Measurements from ENCODE around the gene TIMM21.

Gene TIMM21

DNA sequence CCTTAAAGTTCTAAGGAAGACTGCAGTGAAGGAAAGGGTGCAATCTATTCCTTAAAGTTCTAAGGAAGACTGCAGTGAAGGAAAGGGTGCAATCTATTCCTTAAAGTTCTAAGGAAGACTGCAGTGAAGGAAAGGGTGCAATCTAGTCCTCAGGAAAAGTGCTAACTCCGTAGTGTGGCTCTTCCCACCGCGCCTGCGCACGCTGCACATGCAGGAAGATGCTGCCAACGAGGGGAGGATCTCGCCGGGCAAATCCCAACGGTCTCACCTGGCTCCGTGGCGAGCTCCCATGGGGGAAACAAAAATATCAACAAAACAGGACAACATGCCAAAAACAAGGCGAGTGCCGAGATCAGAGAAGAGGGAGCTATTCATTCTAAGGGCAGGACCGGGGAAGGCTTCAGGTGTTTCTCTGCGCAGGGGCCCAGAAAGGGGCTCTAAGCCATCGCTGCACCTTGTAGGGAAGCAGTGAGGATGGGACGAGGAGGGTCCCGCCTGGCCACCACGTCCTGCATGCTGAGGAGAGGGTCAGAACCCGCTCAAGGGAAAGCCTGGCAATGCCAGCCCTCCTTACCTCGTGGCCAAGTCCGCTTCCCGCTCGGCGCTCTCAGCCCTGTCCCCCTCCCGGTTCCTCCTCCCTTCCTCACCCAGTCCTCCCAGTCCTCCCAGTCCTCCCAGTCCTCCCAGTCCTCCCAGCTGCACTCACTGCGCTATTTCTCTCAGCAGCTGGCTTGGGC, 24.5 kb downstream of the TIMM21 start:
- Histone ChIP-seq H3K4me3 (ENCODE audit: low read length) (no peak overlapping the region), H3K27ac (ENCODE audit: low read length) (no peak overlapping the region), H3K4me1 (ENCODE audit: insufficient read depth, low read length) (no peaks in the 10 kb centered on the region), H3K9ac (ENCODE audit: low read depth, low read length) (no peak overlapping the region), H3K9me3 (ENCODE audit: insufficient read depth, low read depth, low read length) (no peaks in the 10 kb centered on the region), H3K27me3 (ENCODE audit: insufficient read depth, low read length) (no peaks in the 10 kb centered on the region), H3K36me3 (ENCODE audit: insufficient read depth, low read depth, low read length) (no peaks in the 10 kb centered on the region)

DNA sequence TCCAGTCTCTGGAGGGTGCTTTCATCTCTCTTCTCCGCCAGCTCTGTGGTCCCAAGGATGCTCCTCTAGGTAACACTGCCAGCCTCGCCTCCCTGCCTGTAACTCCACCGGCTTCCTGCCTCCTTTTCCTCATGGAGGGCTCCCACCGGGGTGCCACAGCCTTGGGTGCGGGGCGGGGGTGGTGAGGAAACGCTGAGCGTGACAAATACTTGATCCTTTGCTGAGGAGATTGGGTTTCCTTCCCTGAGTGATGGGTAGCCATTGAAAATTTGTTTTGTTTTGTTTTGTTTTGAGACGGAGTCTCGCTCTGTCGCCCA, 25.1 kb downstream of the TIMM21 start:
- no peaks in the 10 kb centered on the region for H3K9me3 ChIP-seq (ENCODE audit: insufficient read depth, low read depth, low read length)
- H3K27ac ChIP-seq (ENCODE audit: low read length), result no peak overlapping the region
- H3K9ac ChIP-seq (ENCODE audit: low read depth, low read length), result no peak overlapping the region
- H3K36me3 ChIP-seq (ENCODE audit: insufficient read depth, low read depth, low read length), result no peaks in the 10 kb centered on the region
- H3K4me1 ChIP-seq (ENCODE audit: insufficient read depth, low read length), result no peaks in the 10 kb centered on the region
- no peak overlapping the region for H3K4me3 ChIP-seq (ENCODE audit: low read length)
- no peaks in the 10 kb centered on the region for H3K27me3 ChIP-seq (ENCODE audit: insufficient read depth, low read length)

DNA sequence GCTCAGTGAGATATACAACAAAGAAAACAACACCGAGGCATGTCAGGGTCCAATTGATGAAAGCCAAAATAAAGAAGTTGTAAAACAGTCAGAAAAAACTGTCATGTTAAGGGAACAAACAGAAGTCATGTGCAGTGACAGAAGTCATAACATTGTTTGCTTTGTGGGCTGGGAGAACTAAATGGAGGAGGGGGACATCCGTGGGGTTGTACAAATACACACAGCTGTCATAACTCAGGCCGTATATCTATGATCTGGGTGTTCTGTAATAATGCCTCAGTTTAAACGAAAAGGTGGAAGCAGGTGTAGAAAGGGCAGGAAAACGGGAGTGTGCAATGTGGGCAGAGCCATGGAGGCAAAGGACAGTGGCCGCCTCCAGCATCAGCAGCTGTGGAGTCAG, 27.3 kb downstream of the TIMM21 start:
- Histone ChIP-seq H3K27ac (ENCODE audit: low read length) (no peak overlapping the region), H3K9ac (ENCODE audit: low read depth, low read length) (no peak overlapping the region), H3K4me3 (ENCODE audit: low read length) (no peak overlapping the region), H3K4me1 (ENCODE audit: insufficient read depth, low read length) (no peaks in the 10 kb centered on the region), H3K27me3 (ENCODE audit: insufficient read depth, low read length) (no peaks in the 10 kb centered on the region), H3K36me3 (ENCODE audit: insufficient read depth, low read depth, low read length) (no peaks in the 10 kb centered on the region), H3K9me3 (ENCODE audit: insufficient read depth, low read depth, low read length) (no peaks in the 10 kb centered on the region)

DNA sequence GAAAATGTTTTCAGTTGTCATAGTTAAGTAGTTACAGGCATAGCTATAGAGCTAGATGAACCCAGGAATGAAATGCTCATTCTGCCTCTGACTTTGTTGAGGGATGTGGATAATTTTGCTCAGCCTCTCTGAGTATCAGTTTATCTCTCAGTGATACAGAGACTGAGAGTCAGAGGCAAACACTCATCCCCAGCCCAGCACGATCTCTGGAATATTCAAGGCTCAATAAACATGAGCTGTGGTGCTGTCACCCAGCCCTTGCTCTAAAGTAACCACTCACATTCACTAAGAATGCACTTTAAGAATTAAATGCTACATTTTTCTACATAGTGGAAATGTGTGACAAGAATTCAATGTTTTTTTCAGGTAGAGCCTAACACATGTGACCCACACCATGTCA, 30.6 kb downstream of the TIMM21 start:
- H3K9me3 ChIP-seq (ENCODE audit: insufficient read depth, low read depth, low read length), result no peaks in the 10 kb centered on the region
- no peak overlapping the region for H3K27ac ChIP-seq (ENCODE audit: low read length)
- H3K9ac ChIP-seq (ENCODE audit: low read depth, low read length), result no peak overlapping the region
- 0 out of 2 replicates have a peak, but pooled peaks cover 5% of the 10 kb centered on the region for H3K4me1 ChIP-seq (ENCODE audit: insufficient read depth, low read length)
- H3K27me3 ChIP-seq (ENCODE audit: insufficient read depth, low read length), result no peaks in the 10 kb centered on the region
- H3K36me3 ChIP-seq (ENCODE audit: insufficient read depth, low read depth, low read length), result no peaks in the 10 kb centered on the region
- H3K4me3 ChIP-seq (ENCODE audit: low read length), result no peak overlapping the region

DNA sequence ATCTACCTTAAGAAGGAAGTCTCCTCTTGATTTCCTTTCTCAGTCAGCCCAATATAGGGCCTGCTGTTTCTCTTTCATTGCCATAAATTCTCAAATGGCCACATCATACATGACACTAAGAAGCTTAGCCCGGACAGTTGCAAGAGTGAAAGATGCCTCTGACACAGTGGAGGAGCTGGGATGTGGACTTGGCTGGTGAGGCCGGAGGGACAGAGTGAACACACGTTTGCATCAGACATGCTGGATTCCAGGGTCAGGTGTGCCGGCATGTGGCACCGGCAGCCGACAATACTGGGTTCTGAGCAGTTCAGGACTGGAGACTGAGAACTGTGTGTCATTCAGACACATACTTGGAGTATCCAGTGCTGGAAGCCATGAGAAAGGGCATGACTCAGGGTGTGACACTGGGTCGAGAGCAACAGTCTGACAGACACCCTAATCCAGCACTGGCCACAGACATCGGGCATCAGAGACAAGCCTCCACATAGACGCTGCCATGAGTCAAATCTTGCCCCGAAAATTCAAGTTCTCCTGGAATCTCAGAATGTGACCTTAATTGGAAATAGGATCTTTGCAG, 31.4 kb downstream of the TIMM21 start:
- H3K36me3 ChIP-seq (ENCODE audit: insufficient read depth, low read depth, low read length), result no peaks in the 10 kb centered on the region
- no peak overlapping the region for H3K9ac ChIP-seq (ENCODE audit: low read depth, low read length)
- no peaks in the 10 kb centered on the region for H3K9me3 ChIP-seq (ENCODE audit: insufficient read depth, low read depth, low read length)
- peaks cover 12% of the 10 kb centered on the region; the same call in 1 of the 2 replicates for H3K4me1 ChIP-seq (ENCODE audit: insufficient read depth, low read length)
- no peak overlapping the region for H3K4me3 ChIP-seq (ENCODE audit: low read length)
- no peak overlapping the region for H3K27ac ChIP-seq (ENCODE audit: low read length)
- H3K27me3 ChIP-seq (ENCODE audit: insufficient read depth, low read length), result no peaks in the 10 kb centered on the region

DNA sequence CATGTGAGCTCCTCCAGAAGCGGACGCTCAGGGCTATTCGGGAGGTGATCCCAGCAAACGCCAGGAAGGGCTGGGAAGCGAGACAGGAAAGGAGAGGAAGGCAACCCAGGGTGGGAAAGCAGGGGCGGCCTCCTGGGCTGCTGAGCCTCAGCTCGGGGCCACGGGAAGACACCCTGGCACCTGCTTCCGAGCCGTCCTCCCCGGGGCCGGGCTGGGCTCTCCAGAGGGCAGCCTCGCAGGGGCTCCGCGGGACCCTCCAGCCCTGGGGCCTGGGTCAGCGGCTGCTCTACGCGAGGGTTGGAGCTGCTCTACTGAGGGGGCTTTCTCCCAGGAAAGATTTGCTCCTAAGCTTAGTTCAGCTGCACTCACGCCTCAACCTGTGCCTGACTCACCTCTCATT, 34.0 kb downstream of the TIMM21 start:
- Histone ChIP-seq H3K27me3 (ENCODE audit: insufficient read depth, low read length) (no peaks in the 10 kb centered on the region), H3K4me3 (ENCODE audit: low read length) (no peak overlapping the region), H3K9ac (ENCODE audit: low read depth, low read length) (no peak overlapping the region), H3K4me1 (ENCODE audit: insufficient read depth, low read length) (peaks cover 17% of the 10 kb centered on the region; the same call in 1 of the 2 replicates), H3K27ac (ENCODE audit: low read length) (no peak overlapping the region), H3K9me3 (ENCODE audit: insufficient read depth, low read depth, low read length) (no peaks in the 10 kb centered on the region), H3K36me3 (ENCODE audit: insufficient read depth, low read depth, low read length) (no peaks in the 10 kb centered on the region)

DNA sequence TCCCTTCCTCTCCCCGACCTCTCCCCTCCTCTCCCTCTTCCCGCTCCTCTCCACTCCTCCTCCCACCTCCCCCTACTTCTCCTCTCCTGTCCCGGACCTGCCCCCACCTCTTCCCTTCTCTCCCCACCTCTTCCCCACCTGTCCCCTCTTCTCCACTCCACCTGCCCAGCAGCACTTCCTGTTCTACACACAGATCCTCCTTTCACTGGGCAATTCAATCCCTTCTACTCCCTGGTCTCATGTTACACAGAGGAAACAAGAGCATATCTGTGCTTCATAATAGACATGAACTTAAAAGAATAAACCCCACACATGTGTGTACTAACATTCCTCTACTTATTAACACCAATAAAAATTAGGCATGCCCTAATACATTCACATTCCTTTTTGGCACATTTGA, 34.8 kb downstream of the TIMM21 start:
- H3K36me3 ChIP-seq (ENCODE audit: insufficient read depth, low read depth, low read length), result no peaks in the 10 kb centered on the region
- H3K27ac ChIP-seq (ENCODE audit: low read length), result no peak overlapping the region
- peaks cover 17% of the 10 kb centered on the region; the same call in 1 of the 2 replicates for H3K4me1 ChIP-seq (ENCODE audit: insufficient read depth, low read length)
- H3K27me3 ChIP-seq (ENCODE audit: insufficient read depth, low read length), result no peaks in the 10 kb centered on the region
- no peak overlapping the region for H3K4me3 ChIP-seq (ENCODE audit: low read length)
- no peak overlapping the region for H3K9ac ChIP-seq (ENCODE audit: low read depth, low read length)
- no peaks in the 10 kb centered on the region for H3K9me3 ChIP-seq (ENCODE audit: insufficient read depth, low read depth, low read length)

DNA sequence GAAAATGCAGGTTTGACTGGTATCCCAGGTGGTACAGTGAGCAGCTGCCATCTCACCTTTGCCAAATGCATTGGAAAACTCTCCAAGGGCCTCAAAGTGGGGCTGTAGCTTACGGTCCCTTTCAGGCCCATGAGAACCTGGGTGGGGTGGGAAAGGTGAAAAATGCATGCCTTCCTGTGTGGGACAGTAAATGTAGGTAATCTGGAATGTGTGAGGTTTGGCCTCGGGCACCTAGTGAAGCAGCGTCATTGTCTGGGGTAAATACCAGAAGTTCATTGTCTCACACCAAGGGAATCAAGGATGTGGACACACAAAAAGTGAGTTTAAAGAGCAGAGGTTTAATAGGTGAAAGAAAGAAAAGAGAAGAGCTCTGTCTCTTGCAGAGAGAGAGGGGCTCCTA, 36.6 kb downstream of the TIMM21 start:
- Histone ChIP-seq H3K9ac (ENCODE audit: low read depth, low read length) (no peak overlapping the region), H3K4me1 (ENCODE audit: insufficient read depth, low read length) (peaks cover 17% of the 10 kb centered on the region; the same call in 1 of the 2 replicates), H3K9me3 (ENCODE audit: insufficient read depth, low read depth, low read length) (no peaks in the 10 kb centered on the region), H3K36me3 (ENCODE audit: insufficient read depth, low read depth, low read length) (no peaks in the 10 kb centered on the region), H3K27ac (ENCODE audit: low read length) (no peak overlapping the region), H3K4me3 (ENCODE audit: low read length) (no peak overlapping the region), H3K27me3 (ENCODE audit: insufficient read depth, low read length) (no peaks in the 10 kb centered on the region)

DNA sequence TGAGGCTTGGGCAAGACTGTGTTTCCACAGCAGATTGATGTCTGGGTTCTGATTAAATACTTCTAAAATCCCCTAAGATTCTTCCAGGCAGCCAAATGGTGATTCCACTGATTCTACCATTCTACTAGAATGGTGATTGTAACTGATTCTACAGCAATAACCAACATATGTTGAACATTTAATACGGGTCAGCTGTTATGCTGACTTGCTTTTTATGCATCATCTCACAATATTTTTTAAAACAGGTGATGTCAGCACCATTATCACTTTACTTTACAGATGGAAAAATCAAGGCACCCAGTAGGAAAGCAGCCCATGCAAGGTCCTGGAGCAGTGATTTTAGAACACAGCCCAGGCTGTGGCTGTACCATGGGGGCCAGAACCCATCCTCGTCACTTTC, 37.5 kb downstream of the TIMM21 start:
- Histone ChIP-seq H3K36me3 (ENCODE audit: insufficient read depth, low read depth, low read length) (no peaks in the 10 kb centered on the region), H3K27me3 (ENCODE audit: insufficient read depth, low read length) (no peaks in the 10 kb centered on the region), H3K9me3 (ENCODE audit: insufficient read depth, low read depth, low read length) (no peaks in the 10 kb centered on the region), H3K27ac (ENCODE audit: low read length) (no peak overlapping the region), H3K9ac (ENCODE audit: low read depth, low read length) (no peak overlapping the region), H3K4me3 (ENCODE audit: low read length) (no peak overlapping the region), H3K4me1 (ENCODE audit: insufficient read depth, low read length) (peaks cover 17% of the 10 kb centered on the region; the same call in 1 of the 2 replicates)

DNA sequence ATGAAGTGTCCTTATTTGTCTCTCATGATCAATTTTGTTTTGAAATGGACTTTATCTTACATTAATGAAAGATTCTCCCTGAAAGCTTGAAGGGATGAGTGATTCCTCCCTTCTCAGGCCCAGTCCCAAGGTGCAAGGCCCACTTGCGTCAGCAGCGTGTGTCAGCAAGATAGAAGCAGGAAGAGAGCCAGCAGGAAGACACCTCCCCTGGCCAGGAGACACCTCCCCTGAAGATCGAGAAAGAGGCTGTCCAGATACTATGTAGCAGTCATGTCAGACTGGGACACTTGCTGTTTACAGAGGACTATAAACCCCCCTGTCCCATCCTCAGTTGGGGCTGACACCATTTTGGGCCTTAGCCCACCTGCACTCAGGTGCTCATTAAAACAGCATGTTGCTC, 38.3 kb downstream of the TIMM21 start:
- no peak overlapping the region for H3K4me3 ChIP-seq (ENCODE audit: low read length)
- no peak overlapping the region for H3K9ac ChIP-seq (ENCODE audit: low read depth, low read length)
- H3K4me1 ChIP-seq (ENCODE audit: insufficient read depth, low read length), result peaks cover 17% of the 10 kb centered on the region; the same call in 1 of the 2 replicates
- no peaks in the 10 kb centered on the region for H3K9me3 ChIP-seq (ENCODE audit: insufficient read depth, low read depth, low read length)
- no peaks in the 10 kb centered on the region for H3K27me3 ChIP-seq (ENCODE audit: insufficient read depth, low read length)
- H3K27ac ChIP-seq (ENCODE audit: low read length), result no peak overlapping the region
- no peaks in the 10 kb centered on the region for H3K36me3 ChIP-seq (ENCODE audit: insufficient read depth, low read depth, low read length)

DNA sequence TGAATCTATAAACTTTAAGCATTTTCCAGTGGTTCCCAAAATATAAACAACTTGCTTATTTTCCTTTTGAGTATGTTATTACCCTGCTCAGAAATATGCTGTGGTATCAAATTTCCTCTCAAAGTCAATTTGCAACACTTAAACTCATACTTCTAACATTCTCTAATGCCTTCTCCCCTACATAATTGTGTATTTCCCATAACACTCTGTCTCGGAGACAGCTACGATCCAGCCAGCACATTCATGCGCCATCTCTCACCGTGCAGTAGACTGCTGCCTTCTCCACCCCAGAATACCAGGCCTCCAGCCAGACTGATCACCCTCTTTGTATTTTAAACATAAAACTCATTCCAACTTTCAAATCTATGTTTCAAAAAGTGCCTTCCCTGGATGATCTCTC, 41.8 kb downstream of the TIMM21 start:
- no peak overlapping the region for H3K4me3 ChIP-seq (ENCODE audit: low read length)
- H3K27me3 ChIP-seq (ENCODE audit: insufficient read depth, low read length), result no peaks in the 10 kb centered on the region
- peaks cover under 1% of the 10 kb centered on the region; the same call in 1 of the 2 replicates for H3K4me1 ChIP-seq (ENCODE audit: insufficient read depth, low read length)
- H3K9me3 ChIP-seq (ENCODE audit: insufficient read depth, low read depth, low read length), result no peaks in the 10 kb centered on the region
- no peaks in the 10 kb centered on the region for H3K36me3 ChIP-seq (ENCODE audit: insufficient read depth, low read depth, low read length)
- no peak overlapping the region for H3K27ac ChIP-seq (ENCODE audit: low read length)
- H3K9ac ChIP-seq (ENCODE audit: low read depth, low read length), result no peak overlapping the region

DNA sequence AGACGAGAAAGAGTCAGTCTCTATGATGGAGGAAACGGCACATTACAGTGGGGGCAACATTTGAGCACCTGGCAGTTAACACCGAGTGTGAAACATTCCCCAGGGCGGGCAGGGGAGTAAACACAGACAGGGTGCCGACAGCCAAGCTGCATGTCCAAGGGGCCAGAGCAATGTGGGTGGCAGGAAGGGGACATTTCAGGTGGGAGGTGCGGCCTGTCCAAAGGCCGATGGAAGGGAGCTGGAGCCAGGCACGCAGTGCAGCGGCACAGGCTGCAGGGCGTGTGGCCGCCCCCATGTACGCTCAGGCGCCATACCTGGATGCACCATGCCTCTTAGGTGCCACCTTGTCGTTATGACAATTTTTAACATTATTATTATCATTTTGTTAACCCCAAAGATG, 43.3 kb downstream of the TIMM21 start:
- Histone ChIP-seq H3K4me3 (ENCODE audit: low read length) (no peak overlapping the region), H3K27ac (ENCODE audit: low read length) (no peak overlapping the region), H3K9ac (ENCODE audit: low read depth, low read length) (no peak overlapping the region), H3K27me3 (ENCODE audit: insufficient read depth, low read length) (no peaks in the 10 kb centered on the region), H3K9me3 (ENCODE audit: insufficient read depth, low read depth, low read length) (no peaks in the 10 kb centered on the region), H3K36me3 (ENCODE audit: insufficient read depth, low read depth, low read length) (no peaks in the 10 kb centered on the region), H3K4me1 (ENCODE audit: insufficient read depth, low read length) (no peaks in the 10 kb centered on the region)

All from iPS-20b (cell line).